GM08714 (cell line): ENCODE results near the gene SEC61B.

Experiments
- H3K4me3 ChIP-seq: fragments of 200-500 bp; sonication (Bioruptor generic); 2 replicates; pipeline ENCODE4 v1.5.1; 2014; ENCODE audit warnings: mild to moderate bottlenecking, low read length, inconsistent platforms
- ZNF274 ChIP-seq: IDR thresholded peaks from 2 replicates; pipeline ENCODE4 v1.6.1; 2012; ENCODE audit warnings: mild to moderate bottlenecking, low read depth, low read length

SEC61B gene

GRCh38 chr9:99264070-99264680 is 42.1 kb downstream of the SEC61B start:
- no peak overlapping the region for H3K4me3 ChIP-seq
- TF ChIP-seq ZNF274: no peak

GRCh38 chr9:99265691-99266090 is 43.6 kb downstream of the SEC61B start:
- H3K4me3 ChIP-seq: no peak overlapping the region

GRCh38 chr9:99266255-99267023 is 44.4 kb downstream of the SEC61B start:
- no peak overlapping the region; the same call in 1 of the 2 replicates for H3K4me3 ChIP-seq
- TF ChIP-seq ZNF274: no peak

More at GRCh38 chr9:99265691-99266090, 43.6 kb downstream of the SEC61B start:
- no peak for TF ChIP-seq ZNF274

- H3K4me3 ChIP-seq: no peak overlapping the region
- no peak for TF ChIP-seq ZNF274
Measured at GRCh38 chr9:99269416-99269815, 47.3 kb downstream of the SEC61B start.

DNA sequence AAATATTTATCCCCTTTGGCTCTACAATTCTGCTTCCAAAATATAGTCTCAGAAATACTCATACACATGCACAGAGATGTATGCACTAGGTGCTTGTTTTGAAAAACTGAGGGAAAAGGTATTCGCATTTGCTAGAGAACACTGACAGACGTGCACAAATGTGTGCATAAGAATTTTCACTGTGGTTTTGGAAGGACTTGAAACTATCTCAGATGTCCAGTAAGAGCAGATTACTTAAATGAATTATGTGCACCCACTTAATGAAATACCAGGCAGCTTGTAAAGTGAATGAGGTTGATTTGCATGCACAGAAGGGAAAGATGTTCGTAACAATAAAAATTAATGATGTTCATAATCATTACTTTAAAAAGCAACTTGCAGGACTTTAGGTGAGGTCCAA is 48.4 kb downstream of the SEC61B start:
- TF ChIP-seq ZNF274: no peak
- no peak overlapping the region for H3K4me3 ChIP-seq

GRCh38 chr9:99272836-99273235 is 50.8 kb downstream of the SEC61B start:
- no peak overlapping the region for H3K4me3 ChIP-seq
- no peak for TF ChIP-seq ZNF274

GRCh38 chr9:99274016-99274415 is 51.9 kb downstream of the SEC61B start:
- no peak for TF ChIP-seq ZNF274
- no peak overlapping the region for H3K4me3 ChIP-seq

GRCh38 chr9:99274495-99274894 is 52.4 kb downstream of the SEC61B start:
- no peak for TF ChIP-seq ZNF274
- no peak overlapping the region for H3K4me3 ChIP-seq
